Stimulated activated CD8-positive, alpha-beta memory T cell treated with anti-CD3 and anti-CD28 coated beads, Interleukin-15, amount 100 ng/mL, for 24 hours (primary cell): Measurements from ENCODE around the gene ACVRL1.
A peak's percentile ranks its signal among the peaks of the same experiment; 100 is the strongest.

ENCODE experiments used
- DNase-seq: peaks from one replicate; pipeline ENCODE4 v3.0.0-alpha.2; 2020; ENCODE audit warnings: low read depth

The ACVRL1 gene

GRCh38 chr12:51942501-51943000 lies 35.2 kb downstream of the ACVRL1 start:
- no peak for DNase-seq

- no peak for DNase-seq
Measured at GRCh38 chr12:51943346-51943745, 36.0 kb downstream of the ACVRL1 start.

DNA sequence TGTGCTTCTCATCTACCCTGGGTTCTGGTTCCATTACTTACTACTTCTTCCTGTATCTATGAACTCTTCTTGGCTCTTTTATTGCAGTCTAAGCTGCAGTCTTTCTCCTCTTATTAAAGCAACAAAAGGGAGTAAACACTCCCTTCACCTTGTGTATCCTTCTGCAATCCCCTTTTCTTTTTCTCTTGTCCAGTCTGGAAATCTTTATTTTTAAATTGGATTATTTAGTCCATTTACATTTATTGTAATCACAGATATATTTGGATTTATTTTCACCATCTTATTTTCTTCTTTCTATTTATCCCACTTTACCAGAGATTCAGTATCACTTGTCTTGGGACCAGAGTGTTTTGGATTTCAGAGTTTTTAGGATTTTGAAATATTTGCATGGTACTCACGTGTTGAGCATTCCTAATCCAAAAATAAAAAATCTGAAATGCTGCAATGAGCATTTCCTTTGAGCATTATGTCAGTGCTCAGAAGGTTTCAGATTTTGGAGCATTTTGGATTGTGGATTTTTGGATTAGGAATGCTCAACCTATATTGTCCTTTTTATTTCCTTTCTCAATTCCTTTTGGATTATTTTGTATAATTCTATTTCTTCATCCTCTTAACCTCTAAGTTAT lies 37.4 kb downstream of the ACVRL1 start:
- DNase-seq, result no peak

DNA sequence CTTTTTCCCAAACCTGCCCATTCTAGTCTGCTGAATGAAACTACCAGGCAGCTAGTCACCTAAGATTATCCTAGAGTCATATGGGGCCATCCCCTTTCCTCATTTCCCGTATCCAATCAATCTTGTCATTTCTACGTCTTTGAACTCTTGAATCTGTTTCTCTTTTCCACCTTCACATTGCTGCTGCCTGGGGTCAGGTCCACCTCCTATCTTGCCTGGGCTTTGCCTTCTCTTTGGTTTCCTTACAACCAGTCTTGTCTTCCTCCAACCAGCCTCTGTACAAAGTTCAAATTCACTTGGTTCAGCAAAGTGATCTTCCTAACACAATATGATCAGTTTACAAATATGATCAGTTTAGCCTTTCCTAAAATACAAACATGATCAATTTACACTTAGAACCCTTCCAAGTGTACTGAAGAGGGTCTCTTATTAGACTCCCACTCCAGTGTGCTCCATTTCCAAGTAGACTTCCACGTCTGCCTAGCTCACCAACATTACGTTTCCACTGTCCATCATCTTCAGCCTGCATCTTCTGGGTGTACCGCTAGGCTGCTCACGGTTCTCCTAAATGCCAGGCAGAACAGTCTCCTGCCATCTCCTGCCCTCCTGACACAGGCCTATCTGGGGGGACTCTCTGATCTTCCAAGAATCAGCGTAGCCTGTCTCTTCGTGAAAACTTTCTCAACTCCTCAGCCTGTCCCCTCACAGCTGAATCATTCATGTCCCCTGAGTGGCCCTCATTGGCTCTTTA lies 40.1 kb downstream of the ACVRL1 start:
- no peak for DNase-seq

- DNase-seq, result no peak
Measured at GRCh38 chr12:51948066-51948465, 40.8 kb downstream of the ACVRL1 start.

- no peak for DNase-seq
Measured at GRCh38 chr12:51949342-51950030, 42.2 kb downstream of the ACVRL1 start.

DNA sequence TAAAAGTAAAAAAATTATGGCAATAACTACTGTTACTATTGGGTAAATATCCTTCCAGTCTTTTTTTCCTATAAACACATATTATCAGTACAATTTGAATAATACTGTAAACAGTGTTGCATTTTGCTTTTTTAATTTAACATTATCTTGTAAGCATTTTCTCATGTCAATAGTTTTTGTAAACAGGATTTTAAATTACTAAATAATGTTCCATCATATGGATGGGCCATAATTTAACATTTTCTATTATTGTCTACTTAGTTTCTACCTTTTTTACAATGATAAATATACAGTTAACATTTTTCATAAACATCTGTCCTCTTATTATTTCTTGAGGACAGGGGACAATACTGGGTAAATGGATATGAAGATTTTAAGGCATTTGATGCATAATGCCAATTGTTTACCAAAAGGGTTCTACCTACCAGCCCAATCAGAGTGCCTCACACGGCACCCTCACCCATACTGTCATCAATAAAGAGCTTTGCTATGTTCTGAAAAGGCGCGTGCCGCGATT lies 43.4 kb downstream of the ACVRL1 start:
- no peak for DNase-seq

DNA sequence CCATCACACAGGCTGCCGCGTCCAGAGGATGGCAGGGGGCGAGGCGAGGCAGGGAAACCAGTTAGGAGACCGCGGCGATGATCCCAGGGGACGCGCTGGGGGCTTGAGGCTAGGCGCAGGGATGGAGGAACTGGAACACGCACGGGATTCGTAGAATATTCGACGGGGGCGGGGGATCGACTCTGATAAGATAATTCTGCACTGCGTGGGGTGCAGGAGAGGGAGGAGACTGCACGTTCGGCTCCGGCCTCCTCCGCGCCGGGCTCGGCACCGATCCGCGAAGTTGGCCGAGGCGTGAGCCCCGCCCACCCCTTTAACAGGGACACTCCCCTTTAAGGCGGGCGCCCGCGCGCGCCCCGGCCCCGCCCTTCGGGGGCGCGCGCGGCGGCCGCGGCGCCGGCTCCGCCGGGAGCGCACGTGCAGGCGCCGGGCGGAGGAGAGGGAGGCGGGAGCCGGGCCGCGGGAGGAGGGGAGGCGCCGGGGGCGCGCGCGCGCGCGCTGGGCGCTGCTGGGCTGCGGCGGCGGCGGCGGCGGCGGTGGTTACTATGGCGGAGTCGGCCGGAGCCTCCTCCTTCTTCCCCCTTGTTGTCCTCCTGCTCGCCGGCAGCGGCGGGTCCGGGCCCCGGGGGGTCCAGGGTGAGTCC lies 44.0 kb downstream of the ACVRL1 start, which contains the start of gene ACVR1B:
TSS of gene ACVR1B (plus strand) at position 501 of the 644 bp plus-strand sequence. CDS start at position 546, 45 bp downstream.
- DNase-seq, result peak; percentile 67

GRCh38 chr12:51951843-51952722 lies 44.8 kb downstream of the ACVRL1 start:
- DNase-seq, result no peak

- DNase-seq, result no peak
Measured at GRCh38 chr12:51953089-51953488, 45.8 kb downstream of the ACVRL1 start.

- DNase-seq, result no peak
Measured at GRCh38 chr12:51953864-51954263, 46.6 kb downstream of the ACVRL1 start.

DNA sequence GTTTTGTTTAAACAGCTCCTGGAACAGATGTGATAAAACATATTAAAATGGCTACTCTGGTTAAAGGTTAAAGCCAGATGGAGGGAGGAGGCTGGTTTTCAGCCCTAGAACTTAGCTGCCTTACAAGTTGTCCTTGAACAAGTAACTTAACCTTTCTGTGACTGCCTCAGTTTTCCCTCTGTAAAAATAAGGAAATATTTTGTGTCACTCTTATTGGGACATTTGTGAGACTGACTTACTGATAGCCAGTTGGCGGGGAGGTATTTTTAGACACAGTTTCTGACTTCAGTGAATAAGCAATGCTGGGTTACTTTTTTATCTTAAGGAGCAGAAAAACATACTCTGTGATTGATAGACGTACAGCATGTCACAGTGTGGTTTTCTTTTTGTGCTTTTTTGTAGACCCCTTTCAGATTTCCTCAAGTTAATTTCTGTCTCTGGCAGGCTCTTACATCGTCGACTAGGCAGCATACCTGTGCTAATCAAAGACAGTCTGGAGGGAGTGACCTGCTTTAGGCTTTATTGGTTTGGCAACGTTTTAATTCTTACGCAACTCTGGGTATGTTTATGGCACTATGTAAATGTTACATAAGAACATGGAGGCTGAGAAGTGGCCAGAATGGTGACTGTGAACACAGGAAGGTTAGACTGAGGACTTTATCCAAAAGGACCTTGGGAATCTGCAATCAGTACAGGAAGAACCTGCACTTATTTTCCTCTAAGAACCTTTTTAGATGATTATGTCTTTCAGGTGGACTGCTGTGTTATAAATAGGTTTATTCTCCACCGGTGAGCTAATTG lies 47.5 kb downstream of the ACVRL1 start:
- no peak for DNase-seq

GRCh38 chr12:51955702-51956101 lies 48.4 kb downstream of the ACVRL1 start:
- DNase-seq, result no peak

- DNase-seq, result no peak
Measured at GRCh38 chr12:51958542-51958941, 51.2 kb downstream of the ACVRL1 start.

DNA sequence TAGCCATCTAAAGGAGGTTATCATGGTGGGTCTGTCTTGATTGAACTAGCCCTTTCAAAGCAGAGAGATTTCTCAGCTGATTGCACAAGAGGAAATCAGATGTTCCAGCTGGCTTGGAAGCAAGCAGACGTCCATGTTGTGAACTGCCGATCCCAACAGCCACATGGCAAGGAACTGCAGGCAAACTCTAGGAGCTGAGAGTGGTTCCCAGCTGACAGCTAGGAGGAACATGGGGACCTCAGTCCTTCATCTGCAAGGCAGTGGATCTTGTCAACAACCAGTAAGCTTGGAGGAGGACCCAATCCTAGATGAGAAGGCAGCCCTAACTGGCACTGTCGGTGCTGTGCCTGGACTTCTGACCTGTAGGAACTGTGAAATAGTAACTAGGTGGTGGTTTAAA lies 51.9 kb downstream of the ACVRL1 start:
- DNase-seq, result no peak

- DNase-seq, result no peak
Measured at GRCh38 chr12:51959921-51960320, 52.6 kb downstream of the ACVRL1 start.

DNA sequence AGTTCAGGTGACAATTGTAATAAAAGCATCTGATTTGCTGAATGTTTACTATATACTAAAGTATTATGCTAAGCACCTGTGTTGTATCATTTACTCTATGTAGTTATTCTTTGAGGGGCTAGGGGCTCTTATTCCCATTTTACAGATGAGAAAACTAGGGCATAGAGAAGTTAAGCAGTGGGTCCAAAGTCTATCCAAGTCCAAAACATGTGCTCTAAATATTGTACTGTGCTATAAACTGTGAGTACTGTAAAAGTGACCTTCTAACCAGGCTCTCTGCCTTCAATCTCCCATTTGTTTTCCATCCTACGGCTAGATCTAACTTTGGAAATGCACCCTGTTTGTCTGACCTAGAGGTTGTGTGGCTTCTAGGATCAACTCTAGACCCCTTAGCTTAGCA lies 53.2 kb downstream of the ACVRL1 start:
- no peak for DNase-seq

DNA sequence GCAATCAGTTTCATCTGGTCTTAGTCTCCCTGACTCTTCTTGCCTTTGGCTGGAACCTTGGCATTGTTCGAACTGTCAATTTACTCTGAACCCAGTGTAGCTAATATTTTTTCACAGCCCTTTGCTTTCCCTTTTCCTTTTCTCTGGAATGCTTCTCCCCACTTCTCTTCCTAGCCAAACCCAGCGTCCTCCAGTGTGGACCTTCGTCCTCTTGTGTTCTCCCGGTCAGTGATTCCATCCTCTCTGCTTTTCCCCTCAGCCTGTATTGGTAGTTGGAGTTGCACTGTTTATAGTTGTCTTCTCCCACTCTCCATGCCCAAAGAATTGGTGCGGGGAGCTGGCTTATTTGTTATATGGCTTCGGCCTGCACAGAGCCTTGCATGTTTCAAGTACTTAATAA lies 53.6 kb downstream of the ACVRL1 start:
- no peak for DNase-seq

DNA sequence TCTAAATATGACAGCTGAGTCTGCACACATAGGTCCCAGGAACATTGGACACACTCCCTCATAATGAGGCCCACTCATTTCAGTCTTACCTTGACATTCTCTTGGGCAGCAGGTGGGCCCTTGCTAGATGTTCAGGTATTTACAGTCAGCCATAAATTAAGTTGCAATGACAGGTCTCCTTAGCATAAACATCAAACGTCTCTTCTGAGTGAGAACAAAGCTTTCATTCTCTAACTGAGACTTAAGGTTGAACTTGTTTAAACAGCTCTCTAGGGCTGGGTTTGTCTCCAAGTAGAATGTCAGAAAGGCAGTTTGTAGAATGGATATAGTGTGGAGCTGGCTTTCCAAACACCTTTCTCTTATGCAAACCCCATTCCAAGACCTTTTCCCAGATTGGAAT lies 54.5 kb downstream of the ACVRL1 start:
- DNase-seq, result no peak

GRCh38 chr12:51962737-51963136 lies 55.4 kb downstream of the ACVRL1 start:
- no peak for DNase-seq
